GM12892 (cell line): ENCODE measurements around the gene NVL.
"Not testable (repeated sequence)": the region's sequence is repeated elsewhere in the genome, so short reads cannot be mapped to it uniquely, and the experiment has no call there.

ENCODE experiments used
- POLR2A ChIP-seq: IDR thresholded peaks from 2 replicates; pipeline ENCODE4 v1.6.1; 2011; ENCODE audit warnings: low read depth, low read length, control low read depth
- POLR2AphosphoS5 ChIP-seq: IDR thresholded peaks from 2 replicates; pipeline ENCODE4 v1.6.1; 2011; ENCODE audit warnings: low read depth, low read length, control low read depth

- not testable (repeated sequence) for TF ChIP-seq POLR2AphosphoS5, POLR2A
Measured at GRCh38 chr1:224349716-224350115, 19.7 kb upstream of the NVL start.
